ENCODE data around the gene NFS1. TPM values are rescaled to one million over a fixed set of nuclear protein-coding genes. Genes with fewer than 3 reads are reported as not detected.
"Not testable (repeated sequence)": the region's sequence is repeated elsewhere in the genome, so short reads cannot be mapped to it uniquely, and the experiment has no call there.

NFS1 gene
- total RNA-seq = 37.7 and 53.9 TPM in 2 replicates

- peak; percentile 46 for DNase-seq (ENCODE audit: low read depth)
These were observed at the start of gene NFS1, which contains the start of gene ROMO1 for GRCh38 chr20:35699127-35699956. NFS1 (minus strand) TSS chr20:35699352; CDS start chr20:35699288, 64 bp downstream. ROMO1 (plus strand) TSS chr20:35699405; CDS start chr20:35699633, 228 bp downstream.

DNA sequence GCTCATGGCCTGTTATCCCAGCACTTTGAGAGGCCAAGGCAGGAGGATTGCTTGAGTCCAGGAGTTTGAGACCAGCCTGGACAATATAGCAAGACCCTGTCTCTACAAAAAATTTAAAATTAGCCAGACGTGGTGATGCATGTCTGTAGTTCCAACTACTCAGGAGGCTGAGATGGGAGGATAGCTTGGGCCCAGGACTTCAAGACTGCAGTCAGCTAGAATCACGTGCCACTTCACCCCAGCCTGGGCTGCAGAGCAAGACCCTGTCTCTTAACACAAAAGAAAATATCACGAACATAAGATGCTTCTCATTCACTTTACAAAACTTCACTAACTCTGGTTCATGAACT lies 45.3 kb upstream of the NFS1 start:
- DNase-seq (ENCODE audit: low read depth) = not testable (repeated sequence)

- DNase-seq (ENCODE audit: low read depth) = no peak
These were observed 44.7 kb upstream of the NFS1 start for GRCh38 chr20:35743693-35744491.

DNA sequence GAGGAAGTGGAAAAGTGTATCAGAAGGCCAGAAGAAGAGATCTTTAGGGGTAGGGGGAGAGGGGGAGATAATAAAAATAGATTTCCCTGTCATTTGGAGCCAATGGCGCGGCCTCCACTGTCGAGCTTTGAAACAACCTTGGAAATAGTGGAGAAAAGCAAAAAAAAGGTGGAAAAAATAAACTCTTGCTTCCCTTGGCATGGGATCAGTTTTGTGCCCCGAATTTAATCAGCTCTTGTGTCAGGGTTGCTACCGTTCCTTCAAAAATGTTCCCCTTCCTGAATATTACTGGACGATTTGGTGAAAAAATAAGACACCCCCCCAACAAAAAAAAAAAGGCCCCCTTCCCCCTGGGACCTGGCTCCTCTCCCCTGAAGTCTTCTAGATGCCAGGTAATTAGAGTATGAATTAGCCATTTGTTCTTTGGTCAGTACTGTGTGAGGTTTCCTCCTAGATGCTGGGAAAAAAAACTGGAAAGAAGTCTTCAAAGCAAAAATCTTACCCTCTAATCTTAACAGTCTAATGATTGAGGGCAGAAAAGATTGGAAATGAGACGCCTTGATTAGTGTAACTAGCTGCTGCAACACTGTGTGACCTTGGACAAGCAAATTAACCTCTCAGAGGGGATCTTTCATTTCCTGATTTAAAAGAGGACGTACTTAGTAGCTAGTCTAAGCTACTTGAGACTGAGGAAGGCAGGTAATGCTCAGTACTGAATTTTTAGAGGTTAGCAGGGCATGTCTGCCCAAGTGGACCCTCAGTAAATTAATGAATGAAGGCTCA lies 43.8 kb upstream of the NFS1 start:
- peak; percentile 64 for DNase-seq (ENCODE audit: low read depth)

DNA sequence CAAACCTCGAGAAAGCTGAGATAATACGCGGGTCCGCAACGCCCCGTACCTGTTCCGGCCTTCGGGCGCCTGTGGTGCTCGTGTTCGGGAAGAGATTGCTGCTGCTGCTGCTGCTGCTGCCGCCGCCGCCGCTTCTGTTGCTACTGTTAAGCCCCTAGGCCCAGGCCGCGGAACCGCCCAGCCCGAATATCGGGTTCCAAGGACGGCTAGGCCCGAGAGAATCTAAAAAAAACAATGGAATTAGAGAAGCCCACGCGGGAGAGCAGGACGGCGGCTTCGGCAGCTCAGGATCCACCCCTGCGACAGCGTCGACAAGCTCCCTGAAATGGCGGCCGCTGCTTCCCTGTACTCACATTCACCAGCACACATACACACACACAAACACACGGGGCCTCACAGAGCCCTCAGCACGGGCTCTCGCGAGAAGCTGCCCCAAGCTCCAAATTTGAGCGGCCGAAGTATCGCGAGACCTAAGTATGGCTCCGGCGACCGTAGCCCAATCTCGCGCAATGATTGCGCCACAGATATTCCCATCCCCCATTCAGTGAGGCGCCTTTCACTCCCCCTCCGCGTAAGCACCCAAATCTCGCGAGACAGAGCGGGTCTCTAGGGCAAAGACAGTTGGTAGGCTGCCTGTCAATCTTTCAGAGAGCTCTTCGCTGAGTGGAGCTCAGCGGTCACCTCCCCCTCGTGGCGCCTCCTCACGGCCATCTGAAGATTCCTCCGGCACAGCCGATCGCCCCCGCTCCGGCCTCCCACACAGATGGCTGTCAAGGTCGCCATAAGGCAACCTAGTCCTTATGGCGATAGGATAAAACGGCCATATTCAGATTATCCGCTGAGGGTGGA lies 43.0 kb upstream of the NFS1 start, which contains the start of gene RBM39:
Gene RBM39, minus strand, starts transcription at position 369 of the 849 bp plus-strand sequence. CDS start 1,386 bp downstream, outside the sequence.
- DNase-seq (ENCODE audit: low read depth) = peak; percentile 99

DNA sequence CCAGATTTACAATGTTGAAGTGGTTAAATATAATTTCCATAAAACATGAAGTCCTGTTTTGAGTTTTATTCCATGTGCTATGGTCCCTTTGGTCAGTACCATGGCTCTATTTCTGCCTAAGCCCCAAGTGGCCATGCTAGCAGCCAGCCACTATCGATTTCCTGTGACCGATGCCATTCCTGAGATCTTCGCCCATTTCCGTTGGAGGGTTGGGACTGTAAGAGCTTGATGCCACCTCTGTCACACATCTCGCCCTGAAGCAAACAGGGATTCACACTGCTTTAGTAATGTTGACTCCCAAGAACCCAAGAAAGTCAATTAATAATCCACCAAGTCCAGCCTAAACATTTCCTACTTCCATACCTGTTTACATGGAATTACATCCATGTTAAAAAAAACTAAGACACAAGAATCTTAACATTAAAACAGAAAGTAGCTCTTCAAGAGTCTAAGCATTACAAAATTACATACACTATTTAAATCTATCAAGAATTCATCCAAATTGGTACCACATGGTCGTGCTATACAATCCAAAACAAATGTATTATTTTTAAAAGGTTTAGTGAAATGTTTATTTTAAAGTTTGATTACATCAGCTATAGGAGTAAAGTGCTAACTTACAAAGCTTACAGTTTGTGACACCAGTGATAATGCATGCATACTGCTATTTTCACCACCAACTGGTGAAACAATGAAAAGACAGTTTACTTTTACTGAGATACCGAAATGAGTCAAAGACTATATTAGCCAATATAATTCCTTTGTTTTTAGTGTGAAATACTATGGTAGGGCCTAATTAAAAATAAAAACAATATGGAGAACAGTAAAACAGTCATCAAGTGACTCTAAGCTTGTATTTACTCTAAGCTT lies 40.4 kb upstream of the NFS1 start:
- peak; percentile 57 for DNase-seq (ENCODE audit: low read depth)

GRCh38 chr20:35738410-35739179 lies 39.4 kb upstream of the NFS1 start:
- DNase-seq (ENCODE audit: low read depth) = no peak

DNA sequence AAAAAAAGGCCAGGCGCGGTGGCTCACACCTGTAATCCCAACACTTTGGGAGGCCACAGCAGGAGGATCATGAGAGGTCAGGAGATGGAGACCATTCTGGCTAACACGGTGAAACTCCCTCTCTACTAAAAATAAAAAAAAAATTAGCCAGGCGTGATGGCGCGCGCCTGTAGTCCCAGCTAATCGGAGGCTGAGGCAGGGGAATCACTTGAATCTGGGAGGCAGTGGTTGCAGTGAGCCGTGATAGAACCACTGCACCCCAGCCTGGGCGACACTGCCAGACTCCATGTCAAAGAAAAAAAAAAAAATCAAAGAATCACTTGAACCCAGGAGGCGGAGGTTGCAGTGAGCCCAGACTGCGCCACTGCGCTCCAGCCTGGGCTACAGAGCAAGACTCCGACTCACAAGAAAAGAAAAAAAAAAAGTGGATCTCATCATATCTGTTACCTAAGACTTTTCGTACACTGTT lies 38.7 kb upstream of the NFS1 start:
- no peak for DNase-seq (ENCODE audit: low read depth)

- DNase-seq (ENCODE audit: low read depth) = no peak
These were observed 36.8 kb upstream of the NFS1 start for GRCh38 chr20:35735826-35736470.

GRCh38 chr20:35734777-35735649 lies 35.9 kb upstream of the NFS1 start:
- DNase-seq (ENCODE audit: low read depth) = no peak

GRCh38 chr20:35734374-35734773 lies 35.2 kb upstream of the NFS1 start:
- no peak for DNase-seq (ENCODE audit: low read depth)

DNA sequence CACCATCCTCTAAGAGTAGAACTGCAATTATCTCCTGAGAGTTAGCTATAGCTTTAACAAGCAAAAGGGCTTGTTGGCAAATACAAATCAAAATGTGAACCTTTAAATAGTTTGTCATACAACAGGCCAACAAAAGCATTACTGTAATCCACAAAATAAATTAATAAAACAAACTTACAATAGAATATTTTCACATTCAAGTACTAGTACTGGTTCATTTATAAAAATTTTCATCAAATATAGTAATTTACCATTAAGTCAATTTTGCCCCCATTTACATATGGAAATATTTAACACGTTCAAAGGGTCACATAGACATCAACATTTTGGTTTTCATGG lies 33.5 kb upstream of the NFS1 start:
- no peak for DNase-seq (ENCODE audit: low read depth)

- DNase-seq (ENCODE audit: low read depth) = no peak
These were observed 32.9 kb upstream of the NFS1 start for GRCh38 chr20:35731862-35732643.

DNA sequence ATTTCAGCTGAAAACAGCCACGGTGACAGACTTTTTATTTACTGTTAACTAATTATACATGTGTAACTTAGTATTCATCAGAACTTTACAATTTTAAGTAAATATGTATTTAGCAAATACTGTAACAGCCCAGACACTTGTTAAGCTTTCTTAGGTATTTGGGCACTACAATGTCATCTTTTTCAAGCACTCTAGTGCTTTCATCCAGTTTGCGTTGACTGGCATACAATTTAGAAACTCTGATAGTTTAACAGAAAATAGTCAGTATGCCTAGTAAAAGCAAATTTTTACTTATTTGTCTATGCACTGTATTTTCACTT lies 32.3 kb upstream of the NFS1 start:
- no peak for DNase-seq (ENCODE audit: low read depth)

GRCh38 chr20:35730583-35731468 lies 31.7 kb upstream of the NFS1 start:
- DNase-seq (ENCODE audit: low read depth) = peak; percentile 49
